ENCODE data around the gene C2CD4B.

Gene C2CD4B

GRCh38 chr15:62118520-62119226, 46.4 kb downstream of the C2CD4B start:
- no peak for DNase-seq

- no peak for DNase-seq
These were observed 49.2 kb downstream of the C2CD4B start for GRCh38 chr15:62115847-62116246.

Measured in activated CD4-positive, alpha-beta T cell treated with anti-CD3 and anti-CD28 coated beads for 4 hours (primary cell).